DOHH2 (cell line): ENCODE measurements around the gene CXCL9.

Experiments used
- H3F3A ChIP-seq: fragments of 200-600 bp; sonication (generic), shearing (Covaris generic); 2 replicates; pipeline ENCODE4 v1.6.0; 2016; ENCODE audit warnings: antibody characterized with exemption, mild to moderate bottlenecking; ENCODE audit not compliant: control insufficient read depth, insufficient read depth
- H3K27ac ChIP-seq: fragments of 200-600 bp; sonication (generic); 2 replicates; pipeline ENCODE4 v1.5.1; 2014; ENCODE audit warnings: low read depth, mild to moderate bottlenecking, low read length, moderate library complexity
- H3K27me3 ChIP-seq: fragments of 200-600 bp; sonication (generic); 2 replicates; pipeline ENCODE4 v1.6.1; 2014; ENCODE audit warnings: mild to moderate bottlenecking, low read length, mixed read lengths; ENCODE audit not compliant: control insufficient read depth
- H3K36me3 ChIP-seq: fragments of 200-600 bp; sonication (generic); 2 replicates; pipeline ENCODE4 v1.6.1; 2014; ENCODE audit warnings: mild to moderate bottlenecking, low read length, moderate library complexity, mixed read lengths; ENCODE audit not compliant: control insufficient read depth
- H3K4me1 ChIP-seq: fragments of 200-600 bp; sonication (generic); 2 replicates; pipeline ENCODE4 v1.6.1; 2014; ENCODE audit warnings: mild to moderate bottlenecking, low read length, mixed read lengths; ENCODE audit not compliant: control insufficient read depth
- H3K4me2 ChIP-seq: fragments of 200-600 bp; sonication (generic); 2 replicates; pipeline ENCODE4 v1.6.0; 2014; ENCODE audit warnings: mild to moderate bottlenecking, low read length, moderate library complexity
- H3K4me3 ChIP-seq: fragments of 200-600 bp; sonication (generic); 2 replicates; pipeline ENCODE4 v1.5.1; 2014; ENCODE audit warnings: mild to moderate bottlenecking, low read length, mixed read lengths
- H3K79me2 ChIP-seq: fragments of 200-600 bp; sonication (generic); 2 replicates; pipeline ENCODE4 v1.6.1; 2014; ENCODE audit warnings: mild to moderate bottlenecking, low read length, mixed read lengths; ENCODE audit not compliant: control insufficient read depth
- H3K9me2 ChIP-seq: fragments of 200-600 bp; sonication (generic); replicated peaks from 2 replicates; pipeline ENCODE4 v1.6.1; 2014; ENCODE audit warnings: mild to moderate bottlenecking, low read length, mixed read lengths; ENCODE audit not compliant: control insufficient read depth
- H3K9me3 ChIP-seq: fragments of 200-600 bp; sonication (generic); 2 replicates; pipeline ENCODE4 v1.6.1; 2014; ENCODE audit warnings: antibody characterized with exemption, low read length, mixed read lengths; ENCODE audit not compliant: control insufficient read depth, insufficient read depth
- H4K20me1 ChIP-seq: fragments of 200-600 bp; sonication (generic); 2 replicates; pipeline ENCODE4 v1.6.0; 2014; ENCODE audit warnings: low read depth, mild to moderate bottlenecking, antibody characterized with exemption, low read length, moderate library complexity; ENCODE audit not compliant: control insufficient read depth, insufficient read depth
- CTCF ChIP-seq: fragments of 200-600 bp; sonication (generic); IDR thresholded peaks from one replicate; pipeline ENCODE4 v1.5.1; 2014; ENCODE audit warnings: antibody characterized with exemption, mild to moderate bottlenecking, low read depth, low read length; ENCODE audit not compliant: poor library complexity, severe bottlenecking
- EZH2phosphoT487 ChIP-seq: fragments of 200-600 bp; sonication (generic); IDR thresholded peaks from 2 replicates; pipeline ENCODE4 v1.6.1; 2017; ENCODE audit warnings: borderline replicate concordance, mild to moderate bottlenecking, antibody characterized with exemption, low read length, moderate library complexity, mixed read lengths

Gene CXCL9

GRCh38 chr4:76028350-76028765, 21.0 kb upstream of the CXCL9 start:
- Histone ChIP-seq H3K36me3 (no peaks in the 10 kb centered on the region), H3K9me2 (no peaks in the 10 kb centered on the region), H3K79me2 (no peaks in the 10 kb centered on the region), H3K4me2 (no peak overlapping the region), H3K27ac (no peak overlapping the region), H3K27me3 (peaks cover 17% of the 10 kb centered on the region), H3K4me1 (no peaks in the 10 kb centered on the region), H3K9me3 (no peaks in the 10 kb centered on the region), H3F3A (no peaks in the 10 kb centered on the region), H4K20me1 (no peaks in the 10 kb centered on the region), H3K4me3 (no peak overlapping the region)
- no peak for TF ChIP-seq CTCF
- TF ChIP-seq EZH2phosphoT487: no peak

GRCh38 chr4:76024065-76024464, 16.8 kb upstream of the CXCL9 start:
- Histone ChIP-seq H3F3A (no peaks in the 10 kb centered on the region), H3K4me2 (no peak overlapping the region), H3K79me2 (no peaks in the 10 kb centered on the region), H3K36me3 (no peaks in the 10 kb centered on the region), H3K9me3 (no peaks in the 10 kb centered on the region), H3K4me1 (no peaks in the 10 kb centered on the region), H4K20me1 (no peaks in the 10 kb centered on the region), H3K9me2 (no peaks in the 10 kb centered on the region), H3K27me3 (peaks cover 32% of the 10 kb centered on the region), H3K4me3 (no peak overlapping the region), H3K27ac (no peak overlapping the region)
- no peak for TF ChIP-seq EZH2phosphoT487

DNA sequence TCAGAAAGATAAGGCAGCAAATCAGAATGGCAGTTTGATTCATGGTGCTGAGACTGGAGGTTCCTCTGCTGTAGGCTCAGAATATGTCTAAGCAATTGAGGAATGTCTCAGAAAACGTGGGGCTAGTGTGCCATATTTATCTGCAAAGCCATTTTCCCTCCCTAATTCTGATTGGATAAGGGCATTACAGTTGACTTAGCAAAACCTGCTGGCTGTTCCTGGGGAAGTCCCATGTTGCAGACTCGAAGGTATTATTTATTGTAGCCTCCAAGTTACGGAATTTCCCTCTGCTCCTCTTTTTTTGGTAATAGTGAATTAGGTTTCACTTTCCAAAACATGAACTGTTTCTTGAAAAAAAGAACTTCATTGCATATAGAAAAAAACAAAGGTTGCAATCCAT, 16.1 kb upstream of the CXCL9 start, which contains the start of gene CXCL10:
Gene CXCL10, minus strand, starts transcription at position 109 of the 400 bp plus-strand sequence. Its CDS starts 66 bp downstream, at position 43.
- H3F3A ChIP-seq: no peaks in the 10 kb centered on the region
- no peaks in the 10 kb centered on the region for H3K4me1 ChIP-seq
- no peak within 1 kb of the TSS for H3K27ac ChIP-seq
- no peaks in the 10 kb centered on the region for H4K20me1 ChIP-seq
- H3K36me3 ChIP-seq: no peaks in the 10 kb centered on the region
- H3K9me2 ChIP-seq: no peaks in the 10 kb centered on the region
- no peak for TF ChIP-seq CTCF
- no peak for TF ChIP-seq EZH2phosphoT487
- H3K4me3 ChIP-seq: no peak within 1 kb of the TSS
- no peaks in the 10 kb centered on the region for H3K79me2 ChIP-seq
- H3K4me2 ChIP-seq: no peak within 1 kb of the TSS
- H3K9me3 ChIP-seq: no peaks in the 10 kb centered on the region
- peaks cover 30% of the 10 kb centered on the region for H3K27me3 ChIP-seq

DNA sequence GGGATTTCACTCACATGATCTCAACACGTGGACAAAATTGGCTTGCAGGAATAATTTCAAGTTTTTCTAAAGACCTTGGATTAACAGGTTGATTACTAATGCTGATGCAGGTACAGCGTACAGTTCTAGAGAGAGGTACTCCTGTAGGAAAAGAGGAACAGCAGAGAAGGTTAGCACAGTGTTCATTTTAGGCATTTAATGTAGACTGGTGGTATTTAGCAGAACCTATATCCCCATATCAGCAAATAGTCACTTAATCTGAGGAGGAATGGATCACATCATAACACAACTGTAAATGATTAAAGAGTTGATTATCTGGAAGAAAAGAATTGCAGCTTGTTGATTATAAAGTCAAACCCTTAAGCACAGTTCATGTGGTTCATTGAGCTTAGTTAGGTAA, 15.4 kb upstream of the CXCL9 start:
- no peaks in the 10 kb centered on the region for H3K36me3 ChIP-seq
- no peaks in the 10 kb centered on the region for H4K20me1 ChIP-seq
- peaks cover 28% of the 10 kb centered on the region for H3K27me3 ChIP-seq
- no peak overlapping the region for H3K4me2 ChIP-seq
- H3K79me2 ChIP-seq: no peaks in the 10 kb centered on the region
- H3K9me2 ChIP-seq: no peaks in the 10 kb centered on the region
- no peaks in the 10 kb centered on the region for H3F3A ChIP-seq
- H3K4me3 ChIP-seq: no peak overlapping the region
- no peak overlapping the region for H3K27ac ChIP-seq
- H3K9me3 ChIP-seq: no peaks in the 10 kb centered on the region
- TF ChIP-seq CTCF: no peak
- H3K4me1 ChIP-seq: no peaks in the 10 kb centered on the region
